ENCODE results near the gene WFDC5. TPM values are rescaled to one million over a fixed set of nuclear protein-coding genes. Genes with fewer than 3 reads are reported as not detected.

WFDC5 gene
- total and polyA plus RNA-seq, 2 experiments from 2014 or later = not detected

- no peak for TF ChIP-seq REST (IDR thresholded peaks at IDR 0.05; ENCODE audit: unreplicated experiment)
- no peak for TF ChIP-seq NANOG (IDR thresholded peaks at IDR 0.05; ENCODE audit: borderline replicate concordance)
- TF ChIP-seq ETS1 (IDR thresholded peaks at IDR 0.05) = no peak
- TF ChIP-seq STAT1 (IDR thresholded peaks at IDR 0.05; ENCODE audit: unreplicated experiment) = no peak
- TF ChIP-seq ZNF331 (CRISPR knock-in tag; IDR thresholded peaks at IDR 0.05; ENCODE audit: low read depth) = no peak
- no peak for TF ChIP-seq EZH2phosphoT487 (IDR thresholded peaks at IDR 0.05; ENCODE audit: unreplicated experiment)
Measured at GRCh38 chr20:45094864-45095574, 20.0 kb downstream of the WFDC5 start (continued).

GRCh38 chr20:45094201-45094600 lies 20.8 kb downstream of the WFDC5 start:
- peaks cover 4% of the 10 kb centered on the region; the same call in 2 of the 3 replicates for H3K9me3 Mint-ChIP-seq
- Histone ChIP-seq H3K4me3 (no peak overlapping the region), H3K4me2 (no peak overlapping the region), H3K36me3 (ENCODE audit: insufficient read depth) (no peaks in the 10 kb centered on the region), H3K9me2 (ENCODE audit: insufficient read depth) (no peaks in the 10 kb centered on the region), H4K20me1 (replicated peaks; ENCODE audit: insufficient read depth) (no peaks in the 10 kb centered on the region), H3F3A (replicated peaks; ENCODE audit: low read depth) (0 out of 2 replicates have a peak, but pooled peaks cover 5% of the 10 kb centered on the region), H3K27ac (ENCODE audit: low read depth) (no peak overlapping the region), H3K4me1 (ENCODE audit: insufficient read depth) (peaks cover 5% of the 10 kb centered on the region), H3K27me3 (ENCODE audit: insufficient read depth) (peaks cover 28% of the 10 kb centered on the region), H2AFZ (no peak overlapping the region), H3K79me2 (replicated peaks; ENCODE audit: insufficient read depth) (no peaks in the 10 kb centered on the region)
- H3K4me3 Mint-ChIP-seq = no peak overlapping the region
- H3K4me1 Mint-ChIP-seq = no peaks in the 10 kb centered on the region; the same call in 2 of the 3 replicates
- peaks cover 23% of the 10 kb centered on the region for H3K27me3 Mint-ChIP-seq (ENCODE audit: insufficient read depth, low read depth, poor library complexity)
- H3K36me3 Mint-ChIP-seq (ENCODE audit: low read depth) = peaks cover 3% of the 10 kb centered on the region; the same call in 1 of the 3 replicates
- DNase-seq (ENCODE audit: low spot score) = no peak
- no peak overlapping the region for H3K27ac Mint-ChIP-seq
- no peak for ATAC-seq
- TF ChIP-seq ZNF462 (CRISPR knock-in tag; IDR thresholded peaks at IDR 0.05) (no peak), REST (IDR thresholded peaks at IDR 0.05; ENCODE audit: unreplicated experiment) (no peak), ZNF331 (CRISPR knock-in tag; IDR thresholded peaks at IDR 0.05; ENCODE audit: low read depth) (no peak), CREB1 (CRISPR knock-in tag; IDR thresholded peaks at IDR 0.05; ENCODE audit: low read depth) (no peak), POLR2AphosphoS5 (IDR thresholded peaks at IDR 0.05; ENCODE audit: low read depth) (no peak), STAT1 (IDR thresholded peaks at IDR 0.05; ENCODE audit: unreplicated experiment) (no peak)
